GM19372 (cell line): ENCODE results near the gene SLC35F3.

ENCODE experiments used
- ATAC-seq: cut with Tn5 transposase; IDR thresholded peaks from one replicate; pipeline ENCODE4 v1.9.1; 2021; ENCODE audit warnings: mild to moderate bottlenecking, low read depth, moderate library complexity; ENCODE audit not compliant: unreplicated experiment

The SLC35F3 gene

GRCh38 chr1:233909195-233909594 lies 4.7 kb downstream of the SLC35F3 start:
- ATAC-seq: no peak

- ATAC-seq: no peak
Observed at GRCh38 chr1:233912447-233912846, 8.0 kb downstream of the SLC35F3 start.

GRCh38 chr1:233912909-233913308 lies 8.4 kb downstream of the SLC35F3 start:
- ATAC-seq: no peak

GRCh38 chr1:233916706-233917105 lies 12.2 kb downstream of the SLC35F3 start:
- ATAC-seq: no peak

- ATAC-seq: no peak
Observed at GRCh38 chr1:233919786-233920185, 15.3 kb downstream of the SLC35F3 start.

GRCh38 chr1:233928123-233928522 lies 23.6 kb downstream of the SLC35F3 start:
- ATAC-seq: no peak

- ATAC-seq: no peak
Observed at GRCh38 chr1:233933339-233933738, 28.9 kb downstream of the SLC35F3 start.

- ATAC-seq: no peak
Observed at GRCh38 chr1:233935297-233935868, 30.9 kb downstream of the SLC35F3 start.

- no peak for ATAC-seq
Observed at GRCh38 chr1:233936422-233936821, 31.9 kb downstream of the SLC35F3 start.

- ATAC-seq: no peak
Observed at GRCh38 chr1:233936842-233937241, 32.4 kb downstream of the SLC35F3 start.

- ATAC-seq: no peak
Observed at GRCh38 chr1:233938476-233938875, 34.0 kb downstream of the SLC35F3 start.

- no peak for ATAC-seq
Observed at GRCh38 chr1:233939451-233939850, 35.0 kb downstream of the SLC35F3 start.

- no peak for ATAC-seq
Observed at GRCh38 chr1:233940908-233941307, 36.4 kb downstream of the SLC35F3 start.

GRCh38 chr1:233944601-233945000 lies 40.1 kb downstream of the SLC35F3 start:
- no peak for ATAC-seq

- ATAC-seq: no peak
Observed at GRCh38 chr1:233945573-233945972, 41.1 kb downstream of the SLC35F3 start.

- ATAC-seq: no peak
Observed at GRCh38 chr1:233945979-233946378, 41.5 kb downstream of the SLC35F3 start.

GRCh38 chr1:233946724-233947123 lies 42.2 kb downstream of the SLC35F3 start:
- no peak for ATAC-seq

GRCh38 chr1:233951804-233952203 lies 47.3 kb downstream of the SLC35F3 start:
- no peak for ATAC-seq

- no peak for ATAC-seq
Observed at GRCh38 chr1:233957691-233958090, 53.2 kb downstream of the SLC35F3 start.

- no peak for ATAC-seq
Observed at GRCh38 chr1:233959102-233959501, 54.6 kb downstream of the SLC35F3 start.

GRCh38 chr1:233959971-233960370 lies 55.5 kb downstream of the SLC35F3 start:
- ATAC-seq: no peak

GRCh38 chr1:233960386-233960785 lies 55.9 kb downstream of the SLC35F3 start:
- no peak for ATAC-seq

GRCh38 chr1:233962878-233963277 lies 58.4 kb downstream of the SLC35F3 start:
- no peak for ATAC-seq
